Astrocyte of the hippocampus (primary cell): ENCODE data around the gene RWDD2A.
"Not testable (repeated sequence)": the region's sequence is repeated elsewhere in the genome, so short reads cannot be mapped to it uniquely, and the experiment has no call there.

ENCODE experiments used
- DNase-seq: peaks from one replicate; pipeline ENCODE4 v3.0.0; 2011; ENCODE audit warnings: low read depth, low spot score

RWDD2A gene

GRCh38 chr6:83192871-83193746 lies at the start of gene RWDD2A, which contains the start of gene PGM3:
Gene RWDD2A, plus strand, starts transcription at chr6:83193357. Its CDS starts 1,095 bp downstream, at chr6:83194452.
Gene PGM3, minus strand, starts transcription at chr6:83193265. Its CDS starts 2,253 bp downstream, at chr6:83191012.
- DNase-seq: peak; percentile 96

GRCh38 chr6:83151114-83151513 lies 42.0 kb upstream of the RWDD2A start:
- DNase-seq: no peak

GRCh38 chr6:83152913-83153312 lies 40.2 kb upstream of the RWDD2A start:
- no peak for DNase-seq

- DNase-seq: peak; percentile 9
Measured at GRCh38 chr6:83153883-83154521, 39.2 kb upstream of the RWDD2A start.

GRCh38 chr6:83155794-83156193 lies 37.4 kb upstream of the RWDD2A start:
- DNase-seq: no peak

- DNase-seq: no peak
Measured at GRCh38 chr6:83160167-83160566, 33.0 kb upstream of the RWDD2A start.

GRCh38 chr6:83167726-83168278 lies 25.4 kb upstream of the RWDD2A start:
- DNase-seq: no peak

GRCh38 chr6:83168556-83168955 lies 24.6 kb upstream of the RWDD2A start:
- DNase-seq: no peak

GRCh38 chr6:83169106-83169505 lies 24.1 kb upstream of the RWDD2A start:
- DNase-seq: no peak

GRCh38 chr6:83169511-83169910 lies 23.6 kb upstream of the RWDD2A start:
- peak; percentile 57 for DNase-seq

- no peak for DNase-seq
Measured at GRCh38 chr6:83176246-83176645, 16.9 kb upstream of the RWDD2A start.

GRCh38 chr6:83180426-83180950 lies 12.7 kb upstream of the RWDD2A start:
- no peak for DNase-seq

GRCh38 chr6:83182114-83182513 lies 11.0 kb upstream of the RWDD2A start:
- DNase-seq: no peak

- peak; percentile 57 for DNase-seq
Measured at GRCh38 chr6:83183082-83183828, 9.9 kb upstream of the RWDD2A start.

- DNase-seq: no peak
Measured at GRCh38 chr6:83185096-83185495, 8.1 kb upstream of the RWDD2A start.

GRCh38 chr6:83188501-83188900 lies 4.7 kb upstream of the RWDD2A start:
- DNase-seq: no peak

GRCh38 chr6:83190626-83191025 lies 2.5 kb upstream of the RWDD2A start:
- no peak for DNase-seq

GRCh38 chr6:83191974-83192373 lies 1.2 kb upstream of the RWDD2A start:
- not testable (repeated sequence) for DNase-seq

- no peak for DNase-seq
Measured at GRCh38 chr6:83192456-83192855, 701 bp upstream of the RWDD2A start.

GRCh38 chr6:83193747-83194566 lies 800 bp downstream of the RWDD2A start:
- DNase-seq: peak; percentile 71
